Measurements from ENCODE around the gene PNMT.

GRCh38 chr17:39627712-39628516, 40.3 kb upstream of the PNMT start:
- TF ChIP-seq CTCF (IDR thresholded peaks at IDR 0.05): no peak
- TF ChIP-seq EP300 (IDR thresholded peaks at IDR 0.05): no peak

Measured in stomach (tissue), 4 donors.